ENCODE data around the gene MSRB2.

GRCh38 chr10:23073527-23073926 is 21.9 kb upstream of the MSRB2 start:
- TF ChIP-seq CTCF (IDR thresholded peaks at IDR 0.05) (no peak), POLR2A (IDR thresholded peaks at IDR 0.05) (no peak)
